ENCODE measurements around the gene PSMB7.

GRCh38 chr9:124334568-124335319 is 80.5 kb downstream of the PSMB7 start:
- TF ChIP-seq, protein P1, sequence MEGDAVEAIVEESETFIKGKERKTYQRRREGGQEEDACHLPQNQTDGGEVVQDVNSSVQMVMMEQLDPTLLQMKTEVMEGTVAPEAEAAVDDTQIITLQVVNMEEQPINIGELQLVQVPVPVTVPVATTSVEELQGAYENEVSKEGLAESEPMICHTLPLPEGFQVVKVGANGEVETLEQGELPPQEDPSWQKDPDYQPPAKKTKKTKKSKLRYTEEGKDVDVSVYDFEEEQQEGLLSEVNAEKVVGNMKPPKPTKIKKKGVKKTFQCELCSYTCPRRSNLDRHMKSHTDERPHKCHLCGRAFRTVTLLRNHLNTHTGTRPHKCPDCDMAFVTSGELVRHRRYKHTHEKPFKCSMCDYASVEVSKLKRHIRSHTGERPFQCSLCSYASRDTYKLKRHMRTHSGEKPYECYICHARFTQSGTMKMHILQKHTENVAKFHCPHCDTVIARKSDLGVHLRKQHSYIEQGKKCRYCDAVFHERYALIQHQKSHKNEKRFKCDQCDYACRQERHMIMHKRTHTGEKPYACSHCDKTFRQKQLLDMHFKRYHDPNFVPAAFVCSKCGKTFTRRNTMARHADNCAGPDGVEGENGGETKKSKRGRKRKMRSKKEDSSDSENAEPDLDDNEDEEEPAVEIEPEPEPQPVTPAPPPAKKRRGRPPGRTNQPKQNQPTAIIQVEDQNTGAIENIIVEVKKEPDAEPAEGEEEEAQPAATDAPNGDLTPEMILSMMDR (IDR thresholded peaks at IDR 0.05): no peak
- no peak for TF ChIP-seq POLR2A (IDR thresholded peaks at IDR 0.05)
